ENCODE data around the gene ZNF599. TPM values are rescaled to one million over a fixed set of nuclear protein-coding genes. Genes with fewer than 3 reads are reported as not detected.

Gene ZNF599
- total RNA-seq, 1 experiment from 2014 or later: 10.5 TPM

DNA sequence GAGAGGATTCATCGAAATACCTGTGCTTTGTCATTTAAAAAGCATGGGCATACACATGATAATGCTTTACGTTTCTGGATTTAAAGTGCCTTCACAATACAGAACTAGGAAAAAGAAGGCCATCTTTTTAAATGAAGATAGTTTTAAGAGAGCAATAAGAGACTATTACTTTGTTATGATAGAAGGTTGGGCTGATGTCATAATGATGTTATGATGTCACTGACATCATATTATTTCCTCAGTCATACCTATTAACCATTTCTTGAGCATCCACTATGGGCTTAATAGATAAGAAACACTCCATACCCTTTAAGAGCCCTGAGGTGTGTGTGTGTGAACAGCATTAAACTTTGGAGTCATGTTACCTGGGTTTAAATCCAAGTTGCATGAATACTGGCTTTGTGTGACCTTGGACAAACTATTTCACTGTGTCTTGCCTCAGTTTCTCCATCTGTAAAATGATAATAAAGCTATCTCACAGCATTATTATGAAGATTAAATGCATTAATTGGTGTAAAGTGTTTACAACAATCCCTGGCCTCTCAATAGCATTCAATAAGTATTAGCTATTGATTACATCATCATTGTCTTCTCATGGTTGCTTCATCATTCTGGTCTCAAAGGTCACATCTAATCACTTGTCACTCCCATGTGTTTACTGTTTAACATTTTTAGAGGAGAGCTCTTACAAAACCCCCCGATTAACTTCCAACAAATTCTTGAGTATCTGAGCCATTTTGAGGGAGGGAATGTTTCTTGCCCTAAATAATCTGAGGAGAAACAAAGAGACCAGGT is 27.9 kb downstream of the ZNF599 start:
- DNase-seq (ENCODE audit: low read depth): no peak

- no peak for DNase-seq (ENCODE audit: low read depth)
These were observed 38.4 kb downstream of the ZNF599 start for GRCh38 chr19:34734537-34735103.

DNA sequence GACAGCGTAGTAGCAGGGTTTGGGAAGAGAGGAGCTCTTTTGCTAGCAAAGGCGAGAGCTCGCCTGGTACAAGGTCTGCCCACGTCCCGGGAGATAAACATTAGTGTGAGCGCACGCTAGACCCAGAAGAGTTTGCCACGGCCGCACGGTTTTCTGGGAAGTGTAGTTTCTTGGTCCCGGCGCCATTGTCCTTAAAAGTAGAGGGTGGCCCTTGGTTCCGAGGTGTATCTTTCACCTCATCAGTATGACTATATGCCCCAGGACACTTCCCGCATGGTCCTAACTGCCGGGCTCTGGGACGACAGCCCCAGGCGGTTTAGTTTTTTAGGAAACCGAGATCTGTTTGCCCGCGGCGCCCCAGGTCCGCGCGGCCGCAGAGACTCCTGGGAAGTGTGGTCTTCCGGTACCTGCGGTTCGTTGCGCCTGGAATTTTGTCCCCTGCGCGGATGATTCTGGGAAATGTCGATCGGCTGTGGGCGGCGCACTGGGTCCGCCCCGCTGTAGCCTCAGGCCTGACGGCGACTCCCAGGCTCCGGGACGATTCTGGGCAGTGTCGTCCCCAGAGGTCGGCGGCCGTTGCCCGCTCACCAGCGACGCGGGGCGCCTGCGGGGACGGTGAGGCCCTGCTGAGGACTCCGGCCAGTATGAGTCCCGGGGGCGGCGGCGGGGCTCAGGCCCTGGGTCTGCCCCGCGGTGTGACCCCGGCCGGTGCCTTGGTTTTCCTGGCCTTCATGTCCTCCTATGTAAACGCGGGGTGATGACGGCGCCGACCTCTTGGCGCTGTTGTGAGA is 39.1 kb downstream of the ZNF599 start, which contains the start of gene ZNF181:
ZNF181 (plus strand) TSS at position 498 of the 791 bp plus-strand sequence. CDS start 795 bp downstream, outside the sequence.
- peak; percentile 89 for DNase-seq (ENCODE audit: low read depth)

DNA sequence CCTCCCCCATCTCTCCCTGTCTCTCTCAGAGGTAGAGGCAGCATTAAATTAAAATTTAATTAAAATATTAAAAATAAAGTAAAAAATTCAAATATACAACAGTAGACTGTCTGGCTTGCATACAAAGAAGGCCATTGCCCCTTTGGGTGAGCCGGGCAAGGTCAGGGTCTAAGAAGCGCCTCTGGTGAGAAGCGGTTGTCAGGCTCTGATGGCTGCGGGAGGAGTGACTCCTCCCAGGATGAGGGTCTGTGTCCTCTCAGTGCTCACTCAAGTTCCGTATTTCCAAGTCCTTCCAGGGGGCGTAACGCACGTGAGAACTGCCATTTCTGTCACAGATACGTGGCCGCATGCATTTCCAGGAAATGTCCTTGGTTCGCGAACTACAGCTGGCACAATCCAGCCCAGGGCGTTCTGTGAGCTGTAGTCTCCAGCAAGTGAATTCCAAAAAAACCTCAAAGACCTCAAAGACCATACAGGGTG is 39.7 kb downstream of the ZNF599 start:
- no peak for DNase-seq (ENCODE audit: low read depth)

GRCh38 chr19:34732612-34733211 is 40.3 kb downstream of the ZNF599 start:
- DNase-seq (ENCODE audit: low read depth): no peak

DNA sequence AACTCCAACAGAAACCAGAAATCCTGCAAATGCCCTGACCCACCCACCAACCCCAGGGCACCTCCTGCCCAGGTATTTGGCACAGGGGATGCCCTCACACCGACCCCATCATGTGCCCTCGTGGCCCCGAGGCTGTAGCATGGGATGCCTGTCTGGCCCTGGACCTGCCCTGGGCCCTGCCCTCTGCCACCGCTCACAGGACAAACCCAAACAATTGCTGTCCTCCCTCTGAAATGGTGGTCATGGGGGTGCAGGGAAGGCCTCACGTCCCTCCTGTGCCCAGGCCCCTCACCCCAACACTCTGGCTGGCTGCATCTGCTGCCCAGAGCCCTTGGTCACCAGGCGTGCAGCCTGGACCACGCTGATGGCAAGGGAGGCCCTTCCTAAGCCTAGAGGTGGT is 41.1 kb downstream of the ZNF599 start:
- no peak for DNase-seq (ENCODE audit: low read depth)

- DNase-seq (ENCODE audit: low read depth): no peak
These were observed 41.8 kb downstream of the ZNF599 start for GRCh38 chr19:34731019-34731829.

GRCh38 chr19:34725400-34725799 is 47.6 kb downstream of the ZNF599 start:
- DNase-seq (ENCODE audit: low read depth): no peak

- DNase-seq (ENCODE audit: low read depth): peak; percentile 25
These were observed 50.7 kb downstream of the ZNF599 start for GRCh38 chr19:34722353-34722752.

DNA sequence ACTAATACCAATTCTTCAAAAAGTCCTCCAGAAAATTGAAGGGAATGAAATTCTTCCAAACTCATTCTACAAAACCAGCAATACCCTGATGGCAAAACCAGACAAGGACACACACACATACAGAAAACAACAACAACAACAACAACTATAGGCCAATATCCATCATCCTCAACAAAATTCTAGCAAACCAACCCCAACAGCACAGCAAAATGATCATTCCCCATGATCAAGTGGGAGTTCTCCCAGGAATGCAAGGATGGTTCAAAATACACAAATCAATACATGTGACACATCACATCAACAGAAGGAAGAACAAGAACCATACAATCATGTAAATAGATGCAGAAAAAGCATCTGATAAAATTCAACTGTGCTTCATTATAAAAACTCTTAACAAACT is 57.7 kb downstream of the ZNF599 start:
- no peak for DNase-seq (ENCODE audit: low read depth)

- DNase-seq (ENCODE audit: low read depth): no peak
These were observed 59.8 kb downstream of the ZNF599 start for GRCh38 chr19:34713262-34713637.

DNA sequence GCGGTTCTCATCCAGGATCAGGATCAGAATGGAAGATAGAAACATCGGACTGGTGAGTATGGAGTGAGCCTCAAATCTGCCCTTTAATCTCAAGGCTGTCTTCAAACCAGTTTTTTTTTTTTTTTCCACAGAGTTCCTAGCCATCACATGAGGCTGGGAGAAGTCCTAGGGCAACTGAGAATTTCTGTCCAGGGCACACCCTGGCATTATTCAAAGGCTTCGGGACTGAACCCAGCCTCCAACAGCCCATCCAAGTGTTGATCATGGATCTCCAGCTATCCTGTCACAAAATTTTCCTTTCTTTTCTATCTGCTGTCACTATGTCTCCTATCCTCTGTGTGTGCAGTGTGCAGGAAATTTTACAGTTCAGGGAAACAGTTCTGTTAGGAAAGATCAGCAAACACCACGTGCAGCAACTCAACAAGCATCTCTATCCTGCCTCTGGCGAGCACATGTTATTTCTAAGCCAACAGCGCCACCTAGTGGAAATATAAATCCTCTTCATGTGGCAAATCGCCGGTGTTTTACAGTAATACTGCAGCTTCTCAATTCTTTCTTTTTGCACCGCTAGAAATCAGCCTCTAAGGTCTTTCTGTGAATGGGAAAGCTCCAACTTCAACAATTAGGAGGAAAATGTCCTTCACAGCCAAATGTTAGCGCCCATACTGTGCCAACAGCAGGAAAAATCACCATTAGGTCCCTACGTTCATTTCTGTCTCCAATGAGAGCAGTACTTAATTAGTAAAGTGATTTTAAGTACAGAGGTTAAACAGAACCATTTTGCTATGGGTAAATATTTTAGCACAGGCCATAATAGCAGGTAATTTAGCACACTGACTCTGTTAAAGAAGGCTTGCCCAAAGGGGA is 60.4 kb downstream of the ZNF599 start:
- DNase-seq (ENCODE audit: low read depth): peak; percentile 73

DNA sequence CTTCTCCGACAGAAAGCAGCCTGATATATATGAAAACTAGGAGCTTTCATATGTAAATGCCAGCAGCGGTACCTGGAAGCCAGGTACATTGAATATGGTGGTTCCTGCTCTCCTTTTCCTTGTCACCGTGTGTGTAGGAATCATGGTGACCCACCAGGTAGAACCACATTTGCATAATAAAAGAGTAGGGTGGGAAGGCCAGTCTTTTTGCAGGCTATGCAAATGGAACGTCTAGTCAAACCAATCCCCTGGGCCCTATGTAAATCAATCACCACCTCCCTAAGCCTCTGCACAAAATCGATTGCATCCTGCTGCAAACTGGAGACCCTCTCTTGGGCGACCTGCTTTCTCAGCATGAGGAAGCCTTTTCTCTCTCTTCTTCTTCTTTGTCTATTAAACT is 61.1 kb downstream of the ZNF599 start:
- DNase-seq (ENCODE audit: low read depth): no peak

Other genes with a start within 250 kb of the ZNF599 start
- gene SCGB2B2, start 96.1 kb downstream of the ZNF599 start, total RNA-seq (2014; rRNA removed; shearing (Covaris generic)): 0.07 TPM in 1 of 2 replicates, not detected in the other
- gene ZNF302, start 95.5 kb downstream of the ZNF599 start, total RNA-seq (2014; rRNA removed; shearing (Covaris generic)): 10.7 and 14.8 TPM in 2 replicates
- 3.3 and 10.4 TPM in 2 replicates for gene ZNF181, start 39.0 kb downstream of the ZNF599 start, total RNA-seq (2014; rRNA removed; shearing (Covaris generic))
- gene ZNF30, start 153.7 kb upstream of the ZNF599 start, total RNA-seq (2014; rRNA removed; shearing (Covaris generic)): 2.6 and 3.5 TPM in 2 replicates
- 8.0 and 8.6 TPM in 2 replicates for gene ZNF792, start 191.0 kb upstream of the ZNF599 start, total RNA-seq (2014; rRNA removed; shearing (Covaris generic))
- gene GRAMD1A, start 227.1 kb upstream of the ZNF599 start, total RNA-seq (2014; rRNA removed; shearing (Covaris generic)): 9.8 and 21.5 TPM in 2 replicates

Measured in M059J (cell line).